GM12865 (cell line): ENCODE data around the gene SLCO3A1.

ENCODE experiments used
- DNase-seq: peaks from one replicate; pipeline ENCODE4 v3.0.0; 2010; ENCODE audit warnings: low read depth
- H3K4me3 ChIP-seq: 2 replicates; pipeline ENCODE4 v1.5.1; 2011; ENCODE audit warnings: mild to moderate bottlenecking, low read depth, low read length, control low read depth
- CTCF ChIP-seq: IDR thresholded peaks from 2 replicates; pipeline ENCODE4 v1.5.1; 2011; ENCODE audit warnings: low read length, control low read depth, low read depth, inconsistent platforms; ENCODE audit not compliant: insufficient read depth; ENCODE audit errors: missing control alignments

Gene SLCO3A1

GRCh38 chr15:91833056-91833455 lies 20.5 kb upstream of the SLCO3A1 start:
- no peak overlapping the region for H3K4me3 ChIP-seq
- no peak for DNase-seq
- TF ChIP-seq CTCF = no peak

GRCh38 chr15:91839867-91840266 lies 13.6 kb upstream of the SLCO3A1 start:
- H3K4me3 ChIP-seq = no peak overlapping the region
- no peak for DNase-seq
- no peak for TF ChIP-seq CTCF

GRCh38 chr15:91841861-91842260 lies 11.6 kb upstream of the SLCO3A1 start:
- TF ChIP-seq CTCF = no peak
- DNase-seq = no peak
- H3K4me3 ChIP-seq = no peak overlapping the region

- no peak for TF ChIP-seq CTCF
- no peak for DNase-seq
- H3K4me3 ChIP-seq = no peak overlapping the region
Observed at GRCh38 chr15:91844341-91844740, 9.2 kb upstream of the SLCO3A1 start.

GRCh38 chr15:91844928-91845327 lies 8.6 kb upstream of the SLCO3A1 start:
- TF ChIP-seq CTCF = no peak
- DNase-seq = no peak
- H3K4me3 ChIP-seq = no peak overlapping the region

- DNase-seq = no peak
Observed at GRCh38 chr15:91845720-91846119, 7.8 kb upstream of the SLCO3A1 start.

More at GRCh38 chr15:91845720-91846119, 7.8 kb upstream of the SLCO3A1 start:
- no peak for TF ChIP-seq CTCF
- no peak overlapping the region for H3K4me3 ChIP-seq
